K562 (cell line): ENCODE results near the gene SEH1L. TPM values are rescaled to one million over a fixed set of nuclear protein-coding genes. Genes with fewer than 3 reads are reported as not detected.

ENCODE experiments used
- ATF1 ChIP-seq, 2 experiments: fragments of 450-650 bp in 1 of 2; IDR thresholded peaks; 2 replicates each; pipeline ENCODE4 v1.6.1; 2016; ENCODE audit warnings: missing compliant biosample characterization in 1 of 2, missing genetic modification characterization in 1 of 2
- BCOR ChIP-seq: fragments of 450-650 bp; IDR thresholded peaks from 2 replicates; pipeline ENCODE4 v1.6.1; 2016
- BMI1 ChIP-seq: fragments of 150-350 bp; IDR thresholded peaks from 2 replicates; pipeline ENCODE4 v1.6.1; 2014; ENCODE audit warnings: low read length
- CBFA2T2 ChIP-seq: fragments of 450-650 bp; conservative IDR thresholded peaks from 2 replicates; pipeline ENCODE4 v1.6.1; 2017; ENCODE audit warnings: mild to moderate bottlenecking
- EGR1 ChIP-seq: fragments of 450-650 bp; conservative IDR thresholded peaks from 2 replicates; pipeline ENCODE4 v1.6.1; 2017; ENCODE audit warnings: mild to moderate bottlenecking
- EP300 ChIP-seq: IDR thresholded peaks from 2 replicates; pipeline ENCODE4 v1.6.1; 2012; ENCODE audit warnings: low read length, improper control_type of control experiment
- FOXJ2 ChIP-seq: fragments of 200-800 bp; sonication (Bioruptor generic); IDR thresholded peaks from 2 replicates; pipeline ENCODE4 v1.6.1; 2016; ENCODE audit warnings: missing genetic modification characterization, missing compliant biosample characterization
- GATAD2B ChIP-seq: fragments of 450-650 bp; IDR thresholded peaks from 2 replicates; pipeline ENCODE4 v1.6.1; 2017; ENCODE audit warnings: mild to moderate bottlenecking, borderline replicate concordance
- MEIS2 ChIP-seq: fragments of 450-650 bp; IDR thresholded peaks from 2 replicates; pipeline ENCODE4 v1.6.1; 2014; ENCODE audit warnings: mild to moderate bottlenecking; ENCODE audit not compliant: partially characterized antibody
- NCOA6 ChIP-seq: fragments of 450-650 bp; IDR thresholded peaks from 2 replicates; pipeline ENCODE4 v1.6.1; 2017; ENCODE audit warnings: mild to moderate bottlenecking
- NR4A1 ChIP-seq, 2 experiments: fragments of 250-450 bp in 1 of 2; fragments of 450-650 bp in 1 of 2; sonication (Bioruptor Pico) in 1 of 2; IDR thresholded peaks; 2 replicates each; pipeline versions ENCODE4 v1.4.0 to v1.6.1; 2016 to 2020; ENCODE audit warnings: mild to moderate bottlenecking in 2 of 2, missing compliant biosample characterization in 1 of 2, missing genetic modification characterization in 1 of 2, moderate library complexity in 1 of 2
- NRF1 ChIP-seq, 2 experiments: fragments of 450-650 bp; IDR thresholded peaks in 1 of 2; conservative IDR thresholded peaks in 1 of 2; 2 replicates each; pipeline ENCODE4 v1.6.1; 2014; ENCODE audit warnings: mild to moderate bottlenecking in 2 of 2
- PHF8 ChIP-seq: fragments of 200-600 bp; sonication (generic); IDR thresholded peaks from 2 replicates; pipeline ENCODE4 v1.6.1; 2012; ENCODE audit warnings: mixed run types, mild to moderate bottlenecking, inconsistent platforms, low read length, moderate library complexity, borderline replicate concordance
- POLR2H ChIP-seq: IDR thresholded peaks from 2 replicates; pipeline ENCODE4 v1.6.1; 2016; ENCODE audit warnings: missing genetic modification characterization, low read depth, mild to moderate bottlenecking, control low read depth, missing compliant biosample characterization, moderate library complexity
- RBBP5 ChIP-seq: fragments of 200-600 bp; sonication (generic); IDR thresholded peaks from 2 replicates; pipeline ENCODE4 v1.6.1; 2012; ENCODE audit warnings: borderline replicate concordance, mild to moderate bottlenecking, low read length, control low read depth, inconsistent platforms; ENCODE audit not compliant: insufficient read depth, poor library complexity, severe bottlenecking
- SIX5 ChIP-seq, 2 experiments: IDR thresholded peaks; 2 replicates each; pipeline ENCODE4 v1.6.1; 2011; ENCODE audit warnings: low read length in 2 of 2, borderline replicate concordance in 1 of 2, low read depth in 1 of 2, mild to moderate bottlenecking in 1 of 2, moderate library complexity in 1 of 2; ENCODE audit not compliant: insufficient read depth in 1 of 2
- SNRNP70 ChIP-seq: fragments of 200-400 bp; formaldehyde crosslinking; optimal IDR thresholded peaks from 2 replicates; pipeline ENCODE3; 2017; ENCODE audit warnings: low read depth, low read length
- SREBF1 ChIP-seq: fragments of 150-350 bp; IDR thresholded peaks from 2 replicates; pipeline ENCODE4 v1.6.1; 2014; ENCODE audit warnings: antibody characterized with exemption, low read depth, low read length, borderline replicate concordance
- TSC22D4 ChIP-seq: fragments of 450-650 bp; IDR thresholded peaks from 2 replicates; pipeline ENCODE4 v1.6.1; 2016; ENCODE audit warnings: missing genetic modification characterization, missing biosample characterization, control low read depth
- ZFP36 ChIP-seq: fragments of 150-350 bp; IDR thresholded peaks from 2 replicates; pipeline ENCODE4 v1.6.1; 2018; ENCODE audit warnings: low read length, low read depth; ENCODE audit not compliant: partially characterized antibody
- ZNF217 ChIP-seq: sonication (generic); formaldehyde crosslinking; IDR thresholded peaks from 2 replicates; pipeline ENCODE4 v1.8.0; 2022; ENCODE audit warnings: mild to moderate bottlenecking, missing genetic modification reagents
- polyA plus RNA-seq, 8 experiments: library from polyadenylated mRNA; depleted of rRNA in 4 of 8; stranded (reverse) in 5 of 8; unstranded in 3 of 8; fragments of >200 nt; fragmentation: Nextera tagmentation in 2 of 8; fragmentation: Illumina TruSeq in 1 of 8; extraction: Ambion mirVana in 2 of 8; extraction: Trizol in 1 of 8; gene quantifications; 2 replicates each; pipeline versions ENCODE4 v1.2.1 to v1.2.3, GENCODE V29; 2011 to 2014; ENCODE audit warnings: inconsistent platforms in 1 of 8, missing spikeins in 1 of 8
- total RNA-seq, 7 experiments: library from RNA; depleted of rRNA in 6 of 7; stranded (reverse); fragments of >200 nt in 6 of 7; fragmentation: Illumina TruSeq in 2 of 7; extraction: Trizol in 2 of 7; gene quantifications; 2 replicates each; pipeline versions ENCODE4 v1.2.1 to v1.2.3, GENCODE V29; 2011 to 2021; ENCODE audit warnings: low replicate concordance in 1 of 7
- TF ChIP-seq, protein P1 (sequence below): fragments of 450-650 bp; formaldehyde crosslinking; IDR thresholded peaks from 2 replicates; pipeline ENCODE4 v1.4.0; 2020; ENCODE audit warnings: mild to moderate bottlenecking, moderate library complexity
- TF ChIP-seq, protein P2 (sequence below), 2 experiments: IDR thresholded peaks in 1 of 2; conservative IDR thresholded peaks in 1 of 2; 2 replicates each; pipeline ENCODE4 v1.6.1; 2016; ENCODE audit warnings: low read depth in 2 of 2, mild to moderate bottlenecking in 1 of 2, missing compliant biosample characterization in 1 of 2, missing genetic modification characterization in 1 of 2, moderate library complexity in 1 of 2

Gene SEH1L
- total and polyA plus RNA-seq, 9 of the 15 experiments (the other 6 are each of a cell fraction or from before 2014, with no cell fraction given), result 62.2 to 180 (median 108) TPM

DNA sequence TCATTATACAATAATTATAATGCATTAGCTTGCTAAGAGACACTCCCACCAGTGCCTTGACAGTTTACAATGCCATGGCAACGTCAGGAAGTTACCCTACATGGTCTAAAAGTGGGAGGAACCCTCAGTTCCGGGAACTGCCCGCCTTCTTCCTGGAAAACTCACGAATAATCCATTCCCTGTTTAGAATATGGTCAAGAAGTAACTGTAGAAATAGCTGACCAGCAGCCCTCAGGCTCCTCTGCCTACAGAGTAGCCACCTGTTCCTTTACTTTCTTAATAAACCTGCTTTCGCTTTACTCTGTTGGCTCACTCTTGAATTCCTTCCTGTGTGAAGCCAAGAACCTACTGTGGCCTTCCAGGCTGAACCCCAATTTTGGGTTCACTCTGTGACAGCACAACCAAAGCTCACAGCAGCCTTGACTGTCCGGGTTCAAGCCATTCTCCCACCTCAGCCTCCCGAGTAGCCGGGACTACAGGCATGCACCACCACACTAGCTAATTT is 43.7 kb upstream of the SEH1L start (continued):
- TF ChIP-seq PHF8 (peak; percentile 55; the same call in 1 of the 2 replicates), TSC22D4 (tag) (no peak), GATAD2B (no peak), POLR2H (0 out of 2 replicates have a peak, but pooled peaks have one; percentile 24), NRF1 (conservative IDR thresholded peaks at IDR 0.05 in 1 of 2, IDR thresholded peaks at IDR 0.05 in 1 of 2) (0 out of 4 replicates have a peak, but pooled peaks have one; percentile 10 to 15), MEIS2 (peak; percentile 61), ZNF217 (no peak), NR4A1 (CRISPR knock-in tag; IDR thresholded peaks at IDR 0.05) (no peak), NR4A1 (tag; IDR thresholded peaks at IDR 0.05) (peak; percentile 77; the same call in 1 of the 2 replicates), ATF1 (CRISPR knock-in tag; IDR thresholded peaks at IDR 0.05) (no peak), ATF1 (tag; IDR thresholded peaks at IDR 0.05) (peak; percentile 42; the same call in 1 of the 2 replicates), FOXJ2 (tag) (peak; percentile 90), EGR1 (peak; percentile 60; the same call in 1 of the 2 replicates), RBBP5 (peak; percentile 67), ZFP36 (peak; percentile 36), CBFA2T2 (no peak), BMI1 (peak; percentile 96), SIX5 (IDR thresholded peaks at IDR 0.05; ENCODE audit: borderline replicate concordance in 1 of 2, insufficient read depth in 1 of 2, low read depth in 1 of 2, low read length in 2 of 2) (0 out of 4 replicates have a peak, but pooled peaks of 1 of the 2 experiments have one; percentile 26), BCOR (peak; percentile 61), SNRNP70 (no peak), SREBF1 (no peak), EP300 (peak; percentile 77), NCOA6 (peak; percentile 85)
- TF ChIP-seq, protein P1, sequence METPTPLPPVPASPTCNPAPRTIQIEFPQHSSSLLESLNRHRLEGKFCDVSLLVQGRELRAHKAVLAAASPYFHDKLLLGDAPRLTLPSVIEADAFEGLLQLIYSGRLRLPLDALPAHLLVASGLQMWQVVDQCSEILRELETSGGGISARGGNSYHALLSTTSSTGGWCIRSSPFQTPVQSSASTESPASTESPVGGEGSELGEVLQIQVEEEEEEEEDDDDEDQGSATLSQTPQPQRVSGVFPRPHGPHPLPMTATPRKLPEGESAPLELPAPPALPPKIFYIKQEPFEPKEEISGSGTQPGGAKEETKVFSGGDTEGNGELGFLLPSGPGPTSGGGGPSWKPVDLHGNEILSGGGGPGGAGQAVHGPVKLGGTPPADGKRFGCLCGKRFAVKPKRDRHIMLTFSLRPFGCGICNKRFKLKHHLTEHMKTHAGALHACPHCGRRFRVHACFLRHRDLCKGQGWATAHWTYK (CRISPR knock-in tag), result 0 out of 2 replicates have a peak, but pooled peaks have one; percentile 33
- TF ChIP-seq, protein P2, sequence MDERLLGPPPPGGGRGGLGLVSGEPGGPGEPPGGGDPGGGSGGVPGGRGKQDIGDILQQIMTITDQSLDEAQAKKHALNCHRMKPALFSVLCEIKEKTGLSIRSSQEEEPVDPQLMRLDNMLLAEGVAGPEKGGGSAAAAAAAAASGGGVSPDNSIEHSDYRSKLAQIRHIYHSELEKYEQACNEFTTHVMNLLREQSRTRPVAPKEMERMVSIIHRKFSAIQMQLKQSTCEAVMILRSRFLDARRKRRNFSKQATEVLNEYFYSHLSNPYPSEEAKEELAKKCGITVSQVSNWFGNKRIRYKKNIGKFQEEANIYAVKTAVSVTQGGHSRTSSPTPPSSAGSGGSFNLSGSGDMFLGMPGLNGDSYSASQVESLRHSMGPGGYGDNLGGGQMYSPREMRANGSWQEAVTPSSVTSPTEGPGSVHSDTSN (CRISPR knock-in tag; IDR thresholded peaks at IDR 0.05; ENCODE audit: low read depth), result no peak
- TF ChIP-seq, protein P2 (tag; conservative IDR thresholded peaks at IDR 0.05; ENCODE audit: low read depth), result peak; percentile 72; the same call in 1 of the 2 replicates
